Right cardiac atrium (tissue), 5 donors: ENCODE results near the gene DGKG. TPM values are rescaled to one million over a fixed set of nuclear protein-coding genes. Genes with fewer than 3 reads are reported as not detected.

ENCODE experiments used
- ATAC-seq, 2 donors: fragments of 200-7000 bp; cut with Tn5 transposase; one replicate each; pipeline versions ENCODE4 v1.8.0 to v1.9.1; 2020; ENCODE audit warnings: moderate library complexity in 2 of 2, mild to moderate bottlenecking in 1 of 2
- DNase-seq, 3 donors: peaks; one replicate each; pipeline ENCODE4 v3.0.0-alpha.2; 2020
- H3K27ac ChIP-seq: one replicate; pipeline ENCODE4 v1.5.1; 2013; ENCODE audit warnings: mild to moderate bottlenecking, low read length, control low read depth, moderate library complexity
- H3K27me3 ChIP-seq: one replicate; pipeline ENCODE4 v1.6.1; 2013; ENCODE audit not compliant: control insufficient read depth, insufficient read depth
- H3K4me1 ChIP-seq: one replicate; pipeline ENCODE4 v1.6.1; 2013; ENCODE audit warnings: low read length; ENCODE audit not compliant: control insufficient read depth, insufficient read depth
- H3K4me3 ChIP-seq: one replicate; pipeline ENCODE4 v1.5.1; 2013; ENCODE audit warnings: low read length, control low read depth
- H3K9me3 ChIP-seq: one replicate; pipeline ENCODE4 v1.6.1; 2013; ENCODE audit warnings: low read length; ENCODE audit not compliant: control insufficient read depth
- WGBS: extraction: QIAGEN DNeasy Blood & Tissue Kit; methylation state at CpG from one replicate; pipeline ENCODE4 v1.1.7; 2013; 5-methylcytosine and 5-hydroxymethylcytosine counted together
- intact Hi-C, 4 donors: fragments of 100-400 bp; cut with DNase I; formaldehyde crosslinking; loops; one replicate each; pipeline versions ENCODE4 v1.11.0 to v1.14.0; 2022 to 2023
- polyA plus RNA-seq: library from polyadenylated mRNA; stranded (reverse); fragments of 200-250 nt; gene quantifications from one replicate; pipeline ENCODE4 v1.2.3, GENCODE V29; 2013
- total RNA-seq, 4 donors: library from RNA; stranded (reverse); fragmentation: NEBNext Ultra II Directional; extraction: Animal tissue kit (Norgen Biotek cat#: 25700); gene quantifications; one replicate each; pipeline ENCODE4 v1.2.1, GENCODE V29; 2021
- donor health status: healthy with polysubstance abuse.
- donor health status: DM: no; HTN: yes; CAD: no.
- donor health status: DM: no; HTN: no; CAD: no.
- donor health status: DM: no; HTN: yes; CAD: no; lungs with severe emphysema.
- donor health status: DM: yes; HTN: yes; CAD: no.

DGKG gene
- total and polyA plus RNA-seq, 5 donors: 4.5 to 23.6 (median 16.2) TPM

GRCh38 chr3:186169379-186169778 is 192.7 kb downstream of the DGKG start:
- Histone ChIP-seq H3K4me3 (no peak overlapping the region), H3K9me3 (peaks cover 2% of the 10 kb centered on the region), H3K4me1 (peaks cover 2% of the 10 kb centered on the region), H3K27me3 (no peaks in the 10 kb centered on the region), H3K27ac (no peak overlapping the region)
- DNase-seq: no peak
- ATAC-seq: no peak
- intact Hi-C loops: no loop called here
- WGBS: 74% methylated on average over 2 of the region's 2 CpGs

DNA sequence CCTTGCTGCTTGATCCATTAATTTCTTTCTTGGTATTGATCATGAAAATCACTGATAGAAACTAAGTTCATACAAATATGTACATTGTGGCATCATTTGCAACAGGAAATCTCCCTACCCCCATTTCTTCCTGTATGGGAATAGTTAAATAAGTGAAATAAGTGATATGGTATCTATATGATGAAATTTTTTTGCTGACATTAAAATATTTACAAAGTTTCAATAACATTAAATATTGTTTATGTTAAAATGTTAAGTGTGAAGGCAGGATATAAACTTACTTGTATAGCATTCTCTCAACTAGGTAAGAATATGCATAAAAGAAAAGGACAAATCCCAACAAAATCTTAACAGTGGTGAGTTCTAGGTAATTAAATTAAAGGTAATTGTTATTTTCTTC is 193.1 kb downstream of the DGKG start:
- no peak for ATAC-seq
- H3K27me3 ChIP-seq: no peaks in the 10 kb centered on the region
- intact Hi-C loops: no loop called here

GRCh38 chr3:186167646-186168395 is 194.2 kb downstream of the DGKG start:
- H3K27me3 ChIP-seq: no peaks in the 10 kb centered on the region
- no peak overlapping the region for H3K4me3 ChIP-seq
- H3K4me1 ChIP-seq: no peaks in the 10 kb centered on the region
- intact Hi-C loops: no loop called here
- DNase-seq (no peak), ATAC-seq (no peak)
- peaks cover 2% of the 10 kb centered on the region for H3K9me3 ChIP-seq
- H3K27ac ChIP-seq: no peak overlapping the region
- WGBS: 84% methylated on average over 1 of the region's 1 CpG

More for the DNA sequence above, 193.1 kb downstream of the DGKG start:
- no peak overlapping the region for H3K4me3 ChIP-seq
- H3K9me3 ChIP-seq: peaks cover 2% of the 10 kb centered on the region
- H3K4me1 ChIP-seq: peaks cover 2% of the 10 kb centered on the region
- no peak for DNase-seq
- no peak overlapping the region for H3K27ac ChIP-seq

DNA sequence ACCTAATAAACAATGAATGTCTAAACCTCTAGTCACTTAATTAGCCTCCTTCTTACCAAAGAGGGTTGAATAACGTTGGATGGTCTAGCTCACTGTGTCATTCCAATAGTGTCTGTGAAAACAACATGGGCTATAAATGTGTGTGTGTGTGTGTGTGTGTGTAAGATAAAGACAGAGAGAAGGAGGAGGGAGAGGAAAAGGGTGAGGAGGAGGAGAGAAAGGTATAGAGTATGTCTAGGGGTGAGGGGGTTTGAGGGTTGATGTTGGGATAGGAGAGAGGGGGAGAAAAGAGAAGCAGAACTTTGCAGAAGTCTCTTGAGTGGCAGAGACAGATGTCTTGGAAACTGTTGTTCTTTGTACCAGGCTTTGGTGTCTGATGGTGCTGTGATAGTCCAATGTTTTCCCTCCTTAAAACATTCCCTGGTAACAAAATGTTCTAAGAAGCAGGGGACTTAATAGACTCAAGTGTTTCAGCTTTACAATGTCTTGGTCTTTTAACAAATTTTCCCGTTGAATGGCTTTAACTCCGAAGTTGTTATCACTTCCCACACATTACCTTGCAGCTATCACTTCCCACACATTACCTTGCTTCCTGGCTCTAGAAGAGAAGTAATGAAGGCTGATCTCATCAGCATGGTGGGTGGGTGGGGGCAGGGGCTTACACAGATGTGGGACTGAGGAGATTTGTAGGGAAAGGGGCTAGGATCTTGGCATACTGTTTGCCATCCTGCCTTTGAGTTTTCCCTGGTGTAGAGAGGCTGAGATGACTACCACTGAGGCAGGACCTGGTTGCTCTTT is 195.3 kb downstream of the DGKG start:
- Histone ChIP-seq H3K27me3 (no peaks in the 10 kb centered on the region), H3K9me3 (peaks cover 2% of the 10 kb centered on the region), H3K4me3 (no peak overlapping the region), H3K27ac (no peak overlapping the region), H3K4me1 (no peaks in the 10 kb centered on the region)
- no peak for DNase-seq
- 43% methylated on average over 3 of the region's 3 CpGs for WGBS
- ATAC-seq: no peak
- intact Hi-C loops: no loop called here

DNA sequence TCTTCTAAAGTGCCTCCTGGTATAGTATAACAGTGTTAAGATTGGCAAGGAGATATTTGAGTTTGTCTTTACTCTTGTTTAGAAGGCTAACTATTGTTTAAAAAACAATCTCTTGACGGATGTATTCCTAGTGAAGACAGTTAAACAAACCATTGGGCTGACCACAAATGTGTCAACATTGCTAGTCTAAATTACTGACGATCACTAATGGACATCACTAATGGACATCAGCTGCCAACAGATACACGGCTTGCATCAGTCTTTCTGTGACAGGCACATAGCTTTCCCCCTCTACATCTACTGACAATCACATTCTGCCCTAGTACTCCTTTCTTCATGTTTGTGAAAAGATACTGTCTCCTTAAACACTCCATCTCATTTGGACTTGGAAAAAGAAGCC is 196.0 kb downstream of the DGKG start:
- H3K4me3 ChIP-seq: no peak overlapping the region
- ATAC-seq (no peak), DNase-seq (no peak)
- no peak overlapping the region for H3K27ac ChIP-seq
- H3K27me3 ChIP-seq: no peaks in the 10 kb centered on the region
- 37% methylated on average over 3 of the region's 3 CpGs for WGBS
- H3K9me3 ChIP-seq: peaks cover 2% of the 10 kb centered on the region
- intact Hi-C loops: no loop called here
- no peaks in the 10 kb centered on the region for H3K4me1 ChIP-seq

DNA sequence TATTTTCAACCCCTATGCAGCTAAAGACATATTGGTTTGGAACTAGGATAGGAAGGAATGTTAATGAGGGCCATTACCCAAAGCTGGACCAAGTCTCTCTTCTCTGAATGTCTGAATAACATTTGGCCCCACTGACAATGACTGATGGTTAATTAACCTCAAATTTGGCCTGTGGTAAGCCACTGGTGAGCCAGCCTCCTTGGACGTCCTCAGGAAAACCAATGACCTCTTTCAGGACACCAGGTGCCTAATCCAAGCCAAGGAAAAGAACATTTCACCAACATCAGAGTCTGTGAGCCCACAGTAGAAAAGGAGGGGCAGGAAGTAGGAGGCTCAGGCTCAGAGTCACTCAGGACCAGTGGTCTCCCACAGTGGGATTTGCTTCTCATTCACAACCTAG is 196.7 kb downstream of the DGKG start:
- H3K4me3 ChIP-seq: no peak overlapping the region
- ATAC-seq (no peak), DNase-seq (no peak)
- no peaks in the 10 kb centered on the region for H3K27me3 ChIP-seq
- peaks cover 2% of the 10 kb centered on the region for H3K9me3 ChIP-seq
- WGBS: 40% methylated on average over 1 of the region's 1 CpG
- H3K4me1 ChIP-seq: no peaks in the 10 kb centered on the region
- intact Hi-C loops: no loop called here
- H3K27ac ChIP-seq: no peak overlapping the region

GRCh38 chr3:186164696-186165095 is 197.3 kb downstream of the DGKG start:
- intact Hi-C loops: no loop called here
- H3K27ac ChIP-seq: no peak overlapping the region
- DNase-seq (no peak), ATAC-seq (no peak)
- no peaks in the 10 kb centered on the region for H3K4me1 ChIP-seq
- WGBS: 91% methylated on average over 7 of the region's 7 CpGs
- no peaks in the 10 kb centered on the region for H3K27me3 ChIP-seq
- H3K9me3 ChIP-seq: peaks cover 2% of the 10 kb centered on the region
- H3K4me3 ChIP-seq: no peak overlapping the region

- no peak for DNase-seq
- Histone ChIP-seq H3K4me3 (no peak overlapping the region), H3K4me1 (no peaks in the 10 kb centered on the region), H3K27me3 (no peaks in the 10 kb centered on the region), H3K27ac (no peak overlapping the region), H3K9me3 (peaks cover 2% of the 10 kb centered on the region)
- intact Hi-C loops: no loop called here
- 87% methylated on average over 6 of the region's 6 CpGs for WGBS
- ATAC-seq: peak; percentile 34 to 40
These were observed 199.8 kb downstream of the DGKG start for GRCh38 chr3:186162221-186162620.

- no peak for ATAC-seq
- Histone ChIP-seq H3K4me1 (no peaks in the 10 kb centered on the region), H3K27ac (no peak overlapping the region), H3K4me3 (no peak overlapping the region), H3K27me3 (no peaks in the 10 kb centered on the region), H3K9me3 (peaks cover 2% of the 10 kb centered on the region)
- 68% methylated on average over 12 of the region's 12 CpGs for WGBS
- intact Hi-C loops: no loop called here
- no peak for DNase-seq
These were observed 201.3 kb downstream of the DGKG start for GRCh38 chr3:186160691-186161243.

DNA sequence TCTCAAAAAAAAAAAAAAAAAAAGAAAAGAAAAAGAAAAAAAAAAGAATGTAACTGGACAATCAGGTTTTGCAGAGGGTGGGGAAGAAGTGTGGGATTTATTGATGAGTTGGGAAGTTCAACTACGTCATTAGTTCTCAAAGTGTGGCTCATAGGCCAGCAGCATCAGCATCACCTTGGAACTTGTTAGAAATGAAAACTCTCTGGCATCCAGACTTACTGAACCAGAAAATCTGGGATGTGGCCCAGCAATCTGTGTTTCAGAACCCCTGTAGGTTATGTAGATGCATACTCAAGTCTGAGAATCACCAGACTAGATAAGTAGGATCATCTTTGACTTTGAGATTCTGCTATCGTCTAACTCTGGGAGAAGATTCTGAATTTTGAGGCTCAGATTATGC is 207.4 kb downstream of the DGKG start:
- WGBS: 91% methylated on average over 2 of the region's 2 CpGs
- ATAC-seq (no peak), DNase-seq (no peak)
- H3K4me1 ChIP-seq: peaks cover 2% of the 10 kb centered on the region
- H3K27ac ChIP-seq: no peak overlapping the region
- H3K9me3 ChIP-seq: no peaks in the 10 kb centered on the region
- H3K27me3 ChIP-seq: no peaks in the 10 kb centered on the region
- H3K4me3 ChIP-seq: no peak overlapping the region
- intact Hi-C loops: no loop called here

GRCh38 chr3:186152889-186153292 is 209.1 kb downstream of the DGKG start:
- Histone ChIP-seq H3K4me1 (peaks cover 2% of the 10 kb centered on the region), H3K27ac (no peak overlapping the region), H3K9me3 (no peaks in the 10 kb centered on the region), H3K4me3 (no peak overlapping the region), H3K27me3 (no peaks in the 10 kb centered on the region)
- ATAC-seq: peak; percentile 37 to 47
- no peak for DNase-seq
- 72% methylated on average over 9 of the region's 9 CpGs for WGBS
- intact Hi-C loops: no loop called here
